BLaER1 treated with 17β-estradiol and CSF1 and Interleukin-3, amounts not matched to agents 10 nM and 100 nM (cell line): ENCODE measurements around the gene CPEB1.
"Not testable (repeated sequence)": the region's sequence is repeated elsewhere in the genome, so short reads cannot be mapped to it uniquely, and the experiment has no call there.

Experiments used
- H3K27ac ChIP-seq, 11 experiments: shearing (Covaris generic); formaldehyde crosslinking; 2 replicates each; pipeline ENCODE4 v1.8.1; 2022
- H3K27me3 ChIP-seq, 11 experiments: shearing (Covaris generic); formaldehyde crosslinking; 2 replicates each; pipeline ENCODE4 v1.8.1; 2022
- H3K36me3 ChIP-seq, 11 experiments: shearing (Covaris generic); formaldehyde crosslinking; 2 replicates each; pipeline ENCODE4 v1.8.1; 2022
- H3K4me1 ChIP-seq, 10 experiments: shearing (Covaris generic); formaldehyde crosslinking; 2 replicates each; pipeline ENCODE4 v1.8.1; 2022
- H3K4me2 ChIP-seq, 11 experiments: shearing (Covaris generic); formaldehyde crosslinking; 2 replicates each; pipeline ENCODE4 v1.8.1; 2022
- H3K4me3 ChIP-seq, 10 experiments: shearing (Covaris generic); formaldehyde crosslinking; 2 replicates each; pipeline ENCODE4 v1.8.1; 2022
- H3K9ac ChIP-seq, 11 experiments: shearing (Covaris generic); formaldehyde crosslinking; 2 replicates each; pipeline ENCODE4 v1.8.1; 2022
- H3K9me3 ChIP-seq, 11 experiments: shearing (Covaris generic); formaldehyde crosslinking; replicated peaks in 1 of 11; 2 replicates each; pipeline ENCODE4 v1.8.1; 2022
- H4K20me1 ChIP-seq, 11 experiments: shearing (Covaris generic); formaldehyde crosslinking; 2 replicates each; pipeline ENCODE4 v1.8.1; 2022
- Cebpa-rat ChIP-seq, 11 experiments: shearing (Covaris generic); IDR thresholded peaks; 2 replicates each; pipeline ENCODE4 v1.8.1; 2022

Gene CPEB1

DNA sequence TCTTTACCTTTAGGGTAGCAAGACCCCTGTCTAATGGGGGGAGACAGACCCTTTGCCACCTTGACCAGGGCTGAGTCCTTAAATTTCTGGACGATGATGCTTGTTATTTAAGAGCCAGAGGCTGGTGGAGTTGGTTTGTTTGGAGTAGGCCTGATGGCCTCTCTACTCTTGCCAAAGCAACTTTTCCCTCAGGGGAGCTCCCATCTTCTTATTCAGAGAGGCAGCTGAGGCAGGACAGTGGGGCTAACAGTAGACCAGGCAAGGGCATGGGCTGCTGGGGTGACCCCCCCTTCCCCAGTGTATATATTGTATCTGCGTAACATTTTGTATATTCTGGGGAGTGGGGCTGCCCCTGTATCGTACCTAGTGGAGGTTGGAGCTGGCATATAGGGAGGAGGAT is 117.2 kb downstream of the CPEB1 start:
- H3K36me3 ChIP-seq, result peaks cover 15 to 29% (median 25%) of the 10 kb centered on the region in 11 experiments
- TF ChIP-seq Cebpa-rat (IDR thresholded peaks at IDR 0.05), result no peak
- no peaks in the 10 kb centered on the region for H3K9me3 ChIP-seq
- H4K20me1 ChIP-seq, result peaks cover 0 to 44% (median 37%) of the 10 kb centered on the region in 11 experiments; a peak in 20 of 22 replicates
- H3K9ac ChIP-seq, result no peak overlapping the region
- H3K27me3 ChIP-seq, result no peaks in the 10 kb centered on the region
- no peak overlapping the region for H3K4me2 ChIP-seq
- H3K4me1 ChIP-seq, result peaks cover 0 to 16% (median 10%) of the 10 kb centered on the region in 10 experiments; a peak in 12 of 20 replicates
- no peak overlapping the region for H3K27ac ChIP-seq
- no peak overlapping the region for H3K4me3 ChIP-seq

GRCh38 chr15:82513587-82513986 is 133.6 kb downstream of the CPEB1 start:
- H3K4me2 ChIP-seq, H4K20me1 ChIP-seq, H3K9ac ChIP-seq, H3K36me3 ChIP-seq, H3K27me3 ChIP-seq, H3K9me3 ChIP-seq, H3K4me1 ChIP-seq, H3K27ac ChIP-seq: not testable (repeated sequence)
- H3K4me3 ChIP-seq, result peak overlapping the region in 7 of 10 experiments; percentile 38 to 53 (median 46); a peak in 7 of 20 replicates

DNA sequence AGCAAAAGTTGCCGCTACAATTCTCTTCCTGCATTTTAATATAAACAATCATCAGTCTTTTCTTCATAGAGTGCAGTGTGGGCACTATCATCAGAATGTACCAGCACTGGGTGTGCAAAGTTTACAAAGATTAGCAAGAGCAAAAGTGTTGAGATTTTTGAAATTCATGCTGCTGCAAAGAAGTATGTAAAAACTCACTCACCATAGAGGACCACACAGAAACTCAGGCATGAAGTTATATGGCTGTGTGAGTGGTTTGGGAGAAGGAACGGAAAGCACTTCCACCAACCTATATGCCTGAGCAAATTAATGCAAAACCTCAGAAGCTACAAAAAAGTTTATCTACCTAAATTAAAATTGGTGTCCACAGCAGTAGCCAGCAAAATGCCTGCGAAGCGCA is 139.5 kb downstream of the CPEB1 start:
- H3K9ac ChIP-seq, H3K4me3 ChIP-seq: not testable (repeated sequence)

DNA sequence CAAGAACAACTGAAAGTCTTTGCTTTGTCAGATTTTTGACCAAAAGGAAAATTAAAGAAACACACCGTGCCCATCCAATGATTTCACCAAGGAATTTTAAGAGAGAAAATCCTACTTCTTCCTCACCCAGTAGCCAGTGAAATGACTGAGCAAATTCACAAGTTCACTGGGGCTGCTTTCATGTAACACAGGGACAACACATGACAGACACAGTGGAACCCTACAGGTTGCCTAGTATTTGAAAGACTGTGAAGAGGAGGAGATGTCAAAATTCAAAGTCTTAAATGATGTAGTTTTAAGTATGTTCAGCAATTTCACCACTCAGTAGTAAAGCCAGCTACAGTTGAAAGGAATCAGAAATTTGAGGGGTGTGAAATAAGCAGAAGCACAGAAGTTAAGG is 140.1 kb downstream of the CPEB1 start:
- not testable (repeated sequence) for H3K36me3 ChIP-seq, H3K9ac ChIP-seq, H3K27me3 ChIP-seq, H3K4me3 ChIP-seq, H3K4me1 ChIP-seq, H3K27ac ChIP-seq, H3K4me2 ChIP-seq, H3K9me3 ChIP-seq
- peaks cover 0 to 12% (median 0%) of the 10 kb centered on the region in 11 experiments; a peak in 3 of 22 replicates for H4K20me1 ChIP-seq

More for the DNA sequence above, 139.5 kb downstream of the CPEB1 start:
- peaks cover 0 to 12% (median 0%) of the 10 kb centered on the region in 11 experiments; a peak in 3 of 22 replicates for H4K20me1 ChIP-seq
- H3K4me1 ChIP-seq, H3K9me3 ChIP-seq, H3K27me3 ChIP-seq, H3K27ac ChIP-seq, H3K36me3 ChIP-seq, H3K4me2 ChIP-seq: not testable (repeated sequence)

DNA sequence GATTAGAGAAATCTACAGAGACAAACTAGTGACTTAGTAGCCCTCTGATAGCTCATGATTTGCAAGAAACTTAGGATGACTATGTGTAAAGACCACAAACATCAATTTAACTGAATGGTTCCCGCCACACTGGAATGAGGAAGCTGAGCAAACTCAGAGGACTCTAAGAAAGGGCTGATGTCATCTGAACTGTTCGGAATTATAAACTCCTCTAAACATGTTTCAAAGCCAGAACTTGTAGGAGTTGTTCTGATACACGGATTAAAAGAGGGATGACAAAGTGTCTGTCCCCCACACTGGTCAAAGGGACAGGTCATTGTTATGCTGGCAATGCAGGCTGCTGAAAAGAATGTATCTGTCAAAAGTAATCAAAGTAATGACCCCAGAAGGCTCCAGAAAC is 141.3 kb downstream of the CPEB1 start:
- not testable (repeated sequence) for H3K4me2 ChIP-seq, H3K27ac ChIP-seq, H3K9me3 ChIP-seq, H3K27me3 ChIP-seq, H3K4me3 ChIP-seq, H3K9ac ChIP-seq, H3K4me1 ChIP-seq, H3K36me3 ChIP-seq
- H4K20me1 ChIP-seq, result peaks cover 0 to 12% (median 0%) of the 10 kb centered on the region in 11 experiments; a peak in 3 of 22 replicates

GRCh38 chr15:82504074-82504473 is 143.1 kb downstream of the CPEB1 start:
- peaks cover 8 to 14% (median 12%) of the 10 kb centered on the region in 11 experiments; a peak in 21 of 22 replicates for H3K9me3 ChIP-seq
- not testable (repeated sequence) for H3K9ac ChIP-seq, H3K27ac ChIP-seq, H3K36me3 ChIP-seq, H3K4me3 ChIP-seq, H3K27me3 ChIP-seq, H3K4me2 ChIP-seq, H3K4me1 ChIP-seq
- H4K20me1 ChIP-seq, result peaks cover 0 to 12% (median 0%) of the 10 kb centered on the region in 11 experiments; a peak in 3 of 22 replicates

GRCh38 chr15:82502700-82503339 is 144.3 kb downstream of the CPEB1 start:
- not testable (repeated sequence) for H3K4me1 ChIP-seq, H3K4me2 ChIP-seq, H3K4me3 ChIP-seq, H3K9ac ChIP-seq, H3K27me3 ChIP-seq, H3K36me3 ChIP-seq, H3K27ac ChIP-seq
- Histone ChIP-seq H4K20me1 (peaks cover 0 to 10% (median 0%) of the 10 kb centered on the region in 11 experiments; a peak in 3 of 22 replicates), H3K9me3 (peaks cover 12 to 27% (median 21%) of the 10 kb centered on the region in 11 experiments)

- H3K9me3 ChIP-seq, result peaks cover 17 to 33% (median 27%) of the 10 kb centered on the region in 11 experiments
- H3K4me3 ChIP-seq, H3K4me2 ChIP-seq, H3K4me1 ChIP-seq, H3K27ac ChIP-seq, H3K9ac ChIP-seq, H3K36me3 ChIP-seq, H3K27me3 ChIP-seq, H4K20me1 ChIP-seq: not testable (repeated sequence)
These were observed 146.4 kb downstream of the CPEB1 start for GRCh38 chr15:82500772-82501171.

DNA sequence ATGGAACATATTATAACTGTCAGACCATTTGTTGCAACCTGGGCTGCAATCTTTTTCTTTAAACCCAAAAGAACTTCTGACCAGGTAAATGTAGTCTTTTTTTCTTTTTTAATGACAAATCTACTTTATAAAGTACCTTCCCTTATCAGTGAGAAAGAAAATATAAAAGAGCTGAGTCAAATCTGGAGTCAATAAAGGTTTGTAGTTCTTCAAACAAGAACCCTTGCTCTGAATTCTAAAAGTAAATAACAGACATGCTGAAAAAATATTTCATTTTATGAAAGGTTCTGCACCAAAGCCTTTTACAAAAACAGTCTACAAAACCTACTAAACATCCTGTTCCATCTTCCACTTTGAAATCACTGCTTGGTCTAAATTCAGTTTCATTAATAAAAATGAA is 149.2 kb downstream of the CPEB1 start:
- H3K36me3 ChIP-seq, H3K4me3 ChIP-seq, H3K4me2 ChIP-seq, H3K27me3 ChIP-seq, H3K4me1 ChIP-seq, H3K27ac ChIP-seq, H3K9ac ChIP-seq, H4K20me1 ChIP-seq: not testable (repeated sequence)
- peaks cover 17 to 33% (median 27%) of the 10 kb centered on the region in 11 experiments for H3K9me3 ChIP-seq
